ENCODE data around the gene PXK. TPM values are rescaled to one million over a fixed set of nuclear protein-coding genes. Genes with fewer than 3 reads are reported as not detected.

The PXK gene
- 40.1 and 40.4 TPM in 2 replicates for total RNA-seq

GRCh38 chr3:58332575-58333188, at the start of gene PXK:
Gene PXK (plus strand): TSS chr3:58332892. CDS start chr3:58332989, 97 bp downstream.

GRCh38 chr3:58305882-58306711, 26.6 kb upstream of the PXK start, which contains the start of the genes HTD2 and RPP14:
Gene HTD2 (plus strand): TSS chr3:58306520. CDS start chr3:58317614, 11,094 bp downstream.
Gene RPP14 (plus strand): TSS chr3:58306245. CDS start chr3:58310330, 4,085 bp downstream.

GRCh38 chr3:58433400-58434167, 100.9 kb downstream of the PXK start, which contains the start of gene PDHB:
Gene PDHB (minus strand): TSS chr3:58433832. CDS start chr3:58433809, 23 bp downstream.

Small RNA genes within 50 kb of the gene (small RNA-seq; reads per million reads assigned to genes)
- gene AC098479.1 = not detected

Other genes with a start within 250 kb of the PXK start
- 0.59 and 1.5 TPM in 2 replicates for gene DNASE1L3, start 121.9 kb upstream of the PXK start, total RNA-seq
- 7.4 and 8.5 TPM in 2 replicates for gene ABHD6, start 95.1 kb upstream of the PXK start, total RNA-seq
- gene RPP14, start 26.6 kb upstream of the PXK start, total RNA-seq = 9.9 and 16.0 TPM in 2 replicates
- gene HTD2, start 26.4 kb upstream of the PXK start, total RNA-seq = 5.1 and 5.3 TPM in 2 replicates
- 46.3 and 49.5 TPM in 2 replicates for gene PDHB, start 100.9 kb downstream of the PXK start, total RNA-seq
- gene KCTD6, start 159.2 kb downstream of the PXK start, total RNA-seq = 6.2 and 8.4 TPM in 2 replicates
- gene ACOX2, start 204.3 kb downstream of the PXK start, total RNA-seq = 13.1 and 28.7 TPM in 2 replicates
- under 0.01 TPM in 1 of 2 replicates, not detected in the other for gene FAM107A, start 244.5 kb downstream of the PXK start, total RNA-seq

Data from subcutaneous preadipocyte (primary cell).